Measurements from ENCODE around the gene PSMD2.

DNA sequence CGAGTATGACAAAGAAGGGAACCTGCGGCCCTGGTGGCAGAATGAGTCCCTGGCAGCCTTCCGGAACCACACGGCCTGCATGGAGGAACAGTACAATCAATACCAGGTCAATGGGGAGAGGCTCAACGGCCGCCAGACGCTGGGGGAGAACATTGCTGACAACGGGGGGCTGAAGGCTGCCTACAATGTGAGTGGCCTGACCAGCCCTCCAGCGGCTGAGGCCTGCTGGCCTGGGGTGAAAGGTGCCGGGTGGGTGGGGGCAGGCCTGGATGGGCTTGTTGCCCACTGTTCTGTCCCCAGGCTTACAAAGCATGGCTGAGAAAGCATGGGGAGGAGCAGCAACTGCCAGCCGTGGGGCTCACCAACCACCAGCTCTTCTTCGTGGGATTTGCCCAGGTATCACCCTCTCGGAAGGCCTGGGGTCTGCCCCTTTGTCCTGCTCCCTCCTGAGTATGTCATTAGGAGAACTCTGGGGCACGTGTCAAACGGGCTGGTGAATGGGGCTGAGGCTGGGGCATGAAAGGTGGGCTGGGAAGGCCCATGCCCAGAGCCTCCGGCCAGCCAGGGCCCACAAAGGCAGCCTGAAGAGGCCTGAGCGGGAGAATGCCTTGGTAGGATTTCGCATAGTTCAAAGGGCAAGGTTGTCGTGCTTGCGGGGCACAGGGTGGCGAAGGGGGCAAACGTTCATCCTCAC, 7.8 kb upstream of the PSMD2 start:
- TF ChIP-seq, protein P1, sequence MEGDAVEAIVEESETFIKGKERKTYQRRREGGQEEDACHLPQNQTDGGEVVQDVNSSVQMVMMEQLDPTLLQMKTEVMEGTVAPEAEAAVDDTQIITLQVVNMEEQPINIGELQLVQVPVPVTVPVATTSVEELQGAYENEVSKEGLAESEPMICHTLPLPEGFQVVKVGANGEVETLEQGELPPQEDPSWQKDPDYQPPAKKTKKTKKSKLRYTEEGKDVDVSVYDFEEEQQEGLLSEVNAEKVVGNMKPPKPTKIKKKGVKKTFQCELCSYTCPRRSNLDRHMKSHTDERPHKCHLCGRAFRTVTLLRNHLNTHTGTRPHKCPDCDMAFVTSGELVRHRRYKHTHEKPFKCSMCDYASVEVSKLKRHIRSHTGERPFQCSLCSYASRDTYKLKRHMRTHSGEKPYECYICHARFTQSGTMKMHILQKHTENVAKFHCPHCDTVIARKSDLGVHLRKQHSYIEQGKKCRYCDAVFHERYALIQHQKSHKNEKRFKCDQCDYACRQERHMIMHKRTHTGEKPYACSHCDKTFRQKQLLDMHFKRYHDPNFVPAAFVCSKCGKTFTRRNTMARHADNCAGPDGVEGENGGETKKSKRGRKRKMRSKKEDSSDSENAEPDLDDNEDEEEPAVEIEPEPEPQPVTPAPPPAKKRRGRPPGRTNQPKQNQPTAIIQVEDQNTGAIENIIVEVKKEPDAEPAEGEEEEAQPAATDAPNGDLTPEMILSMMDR (conservative IDR thresholded peaks at IDR 0.05): no peak
- TF ChIP-seq ZFX (IDR thresholded peaks at IDR 0.05): no peak

Data from C4-2B (cell line).